Measurements from ENCODE around the gene PRR18.

GRCh38 chr6:166267526-166267925 is 40.7 kb downstream of the PRR18 start:
- TF ChIP-seq POLR2A (IDR thresholded peaks at IDR 0.05; ENCODE audit: low read depth, low read length) (no peak), TAF1 (IDR thresholded peaks at IDR 0.05; ENCODE audit: borderline replicate concordance, low read depth, low read length) (no peak), POLR2AphosphoS5 (IDR thresholded peaks at IDR 0.05; ENCODE audit: low read depth, low read length) (no peak)

Data from GM12892 (cell line).